Head of caudate nucleus (tissue), 42 donors: ENCODE data around the gene COMMD8.
"Not testable (repeated sequence)": the region's sequence is repeated elsewhere in the genome, so short reads cannot be mapped to it uniquely, and the experiment has no call there.

Experiments used
- DNase-seq, 42 donors: peaks; one replicate each; pipeline versions ENCODE4 v3.0.0 to v3.0.0-alpha.2; 2020 to 2021; ENCODE audit warnings: mixed read lengths in 7 of 42
- intact Hi-C: fragments of 100-400 bp; cut with DNase I; formaldehyde crosslinking; loops from one replicate; pipeline ENCODE4 v1.15.0; 2022

COMMD8 gene

DNA sequence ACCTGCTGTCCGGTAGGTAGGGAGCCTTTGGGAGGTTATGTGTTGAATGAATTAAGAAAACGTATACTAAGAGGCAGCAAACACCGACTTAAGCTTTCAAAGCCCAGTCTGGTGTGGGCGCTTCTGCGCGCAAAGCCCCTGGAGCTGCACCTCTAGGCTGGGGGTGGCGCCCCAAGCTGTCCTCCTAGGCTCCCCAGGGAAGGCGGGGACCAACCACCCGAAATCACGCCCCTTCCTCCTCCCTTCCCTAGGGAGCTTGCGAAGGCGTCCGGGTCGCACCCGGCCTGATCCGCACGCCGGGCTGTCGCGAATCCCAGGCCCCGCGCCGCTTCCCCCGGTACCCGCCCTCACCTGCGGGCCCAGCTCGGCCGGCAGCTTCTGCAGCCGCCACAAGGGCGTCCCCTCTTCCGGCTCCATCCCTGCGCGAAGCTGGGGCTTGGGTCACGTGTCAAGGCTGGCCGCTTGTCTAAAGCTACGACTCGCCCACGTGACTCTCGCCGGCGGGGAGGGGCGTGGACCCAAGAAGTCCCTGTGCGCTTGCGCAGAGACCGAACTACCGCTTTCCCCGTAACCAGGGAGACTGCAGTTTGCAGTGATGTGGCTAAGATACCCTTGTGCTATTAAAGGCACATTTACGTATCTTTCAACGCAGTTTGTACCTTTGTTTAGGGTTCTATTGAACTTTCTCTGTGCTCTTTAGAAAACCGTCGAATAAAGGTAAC, at the start of gene COMMD8:
Gene COMMD8, minus strand, starts transcription at position 468 of the 722 bp plus-strand sequence. Its CDS starts 51 bp downstream, at position 417.
- DNase-seq = peak; percentile 96 to 99 (median 98)
- intact Hi-C loops = no loop called here

GRCh38 chr4:47510506-47511143, 47.1 kb upstream of the COMMD8 start:
- intact Hi-C loops = no loop called here
- DNase-seq = no peak

DNA sequence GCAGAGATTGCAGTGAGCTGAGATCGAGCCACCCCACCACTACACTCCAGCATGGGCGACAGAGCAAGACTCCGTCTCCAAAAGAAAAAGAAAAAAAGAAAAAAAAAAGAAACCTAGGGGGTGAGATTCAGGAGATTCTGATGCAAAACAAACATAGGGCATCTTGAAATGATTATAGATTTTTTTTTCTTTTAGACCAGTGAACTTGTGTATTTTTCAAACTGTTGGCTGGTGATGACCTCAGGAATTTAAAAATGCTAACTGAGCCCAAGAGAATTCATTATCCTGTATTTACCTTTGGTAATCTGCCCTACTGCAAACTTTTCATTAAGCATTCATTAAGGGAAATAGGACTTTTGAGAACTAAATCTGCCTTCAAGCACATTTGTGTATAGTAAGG, 42.2 kb upstream of the COMMD8 start:
- intact Hi-C loops = no loop called here
- DNase-seq = no peak

DNA sequence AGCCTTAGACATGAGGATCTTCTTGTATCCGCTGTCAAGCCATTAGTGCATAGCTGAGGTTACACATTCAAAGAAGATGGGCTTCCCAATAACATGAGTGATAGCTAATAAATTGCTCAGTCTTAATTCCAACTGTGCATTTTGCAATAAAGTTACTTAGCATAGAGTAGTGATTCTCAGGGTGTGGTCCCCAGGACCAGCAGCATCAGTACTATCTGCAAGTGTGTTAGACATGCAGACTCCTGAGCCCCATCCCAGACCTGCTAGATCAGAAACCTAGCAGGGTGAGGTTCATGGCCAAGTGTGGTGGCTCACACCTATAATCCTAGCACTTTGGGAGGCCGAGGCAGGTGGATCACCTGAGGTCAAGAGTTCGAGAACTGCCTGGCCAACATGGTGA, 41.6 kb upstream of the COMMD8 start:
- intact Hi-C loops = no loop called here
- DNase-seq = no peak

DNA sequence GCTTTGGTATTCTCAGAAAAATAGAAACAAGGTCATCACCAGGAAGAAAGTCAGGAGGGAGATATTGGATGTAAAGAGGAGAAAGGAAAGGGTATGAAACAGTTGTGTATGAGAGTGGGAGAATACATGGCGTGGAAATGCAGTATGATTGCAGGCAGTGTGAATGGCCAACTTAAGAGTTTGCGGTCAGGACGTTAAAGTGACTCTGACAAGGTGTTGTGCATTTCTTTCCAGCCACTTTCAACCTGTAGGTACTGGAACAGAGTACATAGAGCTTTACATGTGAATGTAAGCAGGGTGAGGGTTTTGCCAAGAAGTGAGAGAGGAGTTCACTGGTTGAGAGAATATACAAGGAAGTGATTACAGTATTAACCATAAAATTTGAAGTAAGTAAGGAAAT, 37.3 kb upstream of the COMMD8 start:
- DNase-seq = no peak
- intact Hi-C loops = no loop called here

DNA sequence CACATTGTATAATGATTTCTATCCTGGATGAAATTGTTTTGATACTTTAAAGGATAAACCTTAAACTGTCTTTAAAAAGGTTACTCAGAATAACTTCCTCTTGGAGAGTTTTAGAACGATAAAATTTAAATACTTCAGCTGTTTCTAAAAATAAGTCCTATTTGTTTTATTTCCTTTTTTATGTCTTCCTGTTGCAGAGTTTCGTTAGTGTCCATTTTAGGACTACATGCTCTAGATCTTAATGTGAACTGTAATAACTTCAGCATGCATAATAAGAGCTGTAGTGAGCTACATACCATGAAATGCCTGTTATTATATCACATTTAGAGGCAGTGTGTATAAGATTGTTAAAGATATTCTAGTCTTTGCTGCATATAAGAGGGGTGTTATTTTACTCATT, 36.2 kb upstream of the COMMD8 start:
- no peak for DNase-seq
- intact Hi-C loops = no loop called here

- DNase-seq = no peak
- intact Hi-C loops = no loop called here
Observed at GRCh38 chr4:47498899-47499298, 35.4 kb upstream of the COMMD8 start.

DNA sequence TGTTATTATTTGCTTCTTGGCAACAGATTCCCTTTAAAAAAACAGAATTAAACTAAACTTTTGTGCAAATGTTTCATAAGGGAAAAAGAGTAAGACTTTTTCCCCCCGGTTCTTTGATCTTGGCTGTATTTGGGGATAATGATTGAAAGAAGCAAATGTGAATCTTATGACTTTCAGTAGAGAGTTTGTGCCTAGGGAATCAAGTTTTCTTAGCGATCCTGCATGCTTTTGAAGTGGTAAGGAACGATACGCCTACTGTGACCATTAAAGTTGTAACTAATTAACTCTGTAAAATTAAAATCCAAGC, 30.6 kb upstream of the COMMD8 start:
- intact Hi-C loops = no loop called here
- DNase-seq = no peak

DNA sequence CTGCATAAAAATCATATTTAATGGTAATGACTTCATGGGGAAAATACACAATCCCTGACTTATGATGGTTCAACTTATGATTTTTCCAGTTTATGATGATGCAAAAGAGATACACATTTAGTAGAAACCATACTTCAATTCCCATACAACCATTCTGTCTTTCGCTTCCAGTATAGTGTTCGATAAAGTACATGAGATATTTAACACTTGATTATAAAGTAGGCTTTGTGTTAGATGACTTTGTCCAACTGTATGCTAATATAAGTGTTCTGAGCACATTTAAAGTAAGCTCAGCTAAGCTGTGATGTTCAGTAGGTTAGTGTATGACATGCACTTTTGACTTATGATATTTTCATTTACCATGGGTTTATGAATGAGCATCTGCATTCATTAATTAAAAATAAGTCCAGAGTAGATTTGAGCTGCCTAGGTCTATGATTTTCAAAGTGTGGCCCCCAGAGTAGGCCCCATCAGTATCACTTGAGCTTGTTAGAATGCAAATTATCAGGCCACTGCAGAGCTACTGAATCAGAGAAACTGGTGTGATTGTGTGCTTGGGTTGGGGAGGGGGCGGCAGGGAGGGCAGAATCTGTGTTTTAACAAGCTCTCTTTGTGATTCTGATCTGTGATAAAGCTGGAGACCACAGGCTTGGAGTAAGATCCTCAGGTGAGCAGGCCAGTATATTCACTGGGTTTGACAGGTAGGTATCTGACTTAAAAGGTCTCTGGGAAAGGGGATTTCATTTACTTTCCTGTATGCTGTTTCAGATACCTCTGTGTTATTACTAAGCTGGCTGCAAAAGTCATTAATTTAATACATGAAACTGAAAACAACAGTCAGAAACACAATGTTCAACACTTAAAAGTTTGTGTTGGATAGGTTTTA, 30.0 kb upstream of the COMMD8 start:
- intact Hi-C loops = no loop called here

DNA sequence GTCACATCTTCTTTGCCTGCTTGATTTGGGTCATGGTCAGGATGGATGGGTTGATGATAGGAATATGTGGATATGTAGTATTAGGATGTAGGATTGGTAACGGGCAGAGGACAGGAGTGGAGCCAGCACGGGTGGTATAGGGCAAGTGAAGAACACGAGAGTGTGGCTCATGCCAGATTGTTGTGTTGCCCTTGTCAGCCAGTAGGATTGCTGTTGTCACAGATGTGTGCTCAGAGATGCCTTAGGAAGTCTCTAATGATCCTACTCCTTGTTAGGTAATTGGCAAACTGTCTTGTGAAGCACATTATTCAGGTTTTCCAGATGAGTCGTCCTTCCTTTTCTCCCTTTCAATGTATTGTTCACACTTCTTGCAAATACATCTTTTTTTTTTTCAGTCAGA, 27.0 kb upstream of the COMMD8 start:
- intact Hi-C loops = no loop called here

More for the DNA sequence above, 30.0 kb upstream of the COMMD8 start:
- no peak for DNase-seq

GRCh38 chr4:47488706-47489105, 25.2 kb upstream of the COMMD8 start:
- no peak for DNase-seq
- intact Hi-C loops = loop anchor here (10.0 kb wide), 1 partner anchor 76 kb away; no protein-coding TSS in a partner anchor

More for the DNA sequence above, 27.0 kb upstream of the COMMD8 start:
- DNase-seq = no peak

DNA sequence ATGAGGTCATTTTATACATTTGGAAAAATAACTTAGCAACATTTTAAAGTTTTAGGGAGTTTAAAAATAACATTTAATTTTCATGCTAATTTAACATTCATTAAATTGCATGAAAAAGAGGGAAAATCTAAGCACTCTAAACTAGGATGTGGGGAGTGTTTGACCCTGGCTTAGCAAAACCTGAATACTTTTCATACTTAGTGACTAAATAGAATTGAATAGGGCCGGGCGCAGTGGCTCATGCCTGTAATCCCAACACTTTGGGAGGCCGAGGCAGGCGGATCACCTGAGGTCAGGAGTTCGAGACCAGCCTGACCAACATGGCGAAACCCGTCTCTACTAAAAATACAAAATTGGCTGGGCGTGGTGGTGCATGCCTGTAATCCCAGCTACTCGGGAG, 23.2 kb upstream of the COMMD8 start:
- intact Hi-C loops = loop anchor here (10.0 kb wide), 1 partner anchor 78 kb away; no protein-coding TSS in a partner anchor
- DNase-seq = not testable (repeated sequence)

DNA sequence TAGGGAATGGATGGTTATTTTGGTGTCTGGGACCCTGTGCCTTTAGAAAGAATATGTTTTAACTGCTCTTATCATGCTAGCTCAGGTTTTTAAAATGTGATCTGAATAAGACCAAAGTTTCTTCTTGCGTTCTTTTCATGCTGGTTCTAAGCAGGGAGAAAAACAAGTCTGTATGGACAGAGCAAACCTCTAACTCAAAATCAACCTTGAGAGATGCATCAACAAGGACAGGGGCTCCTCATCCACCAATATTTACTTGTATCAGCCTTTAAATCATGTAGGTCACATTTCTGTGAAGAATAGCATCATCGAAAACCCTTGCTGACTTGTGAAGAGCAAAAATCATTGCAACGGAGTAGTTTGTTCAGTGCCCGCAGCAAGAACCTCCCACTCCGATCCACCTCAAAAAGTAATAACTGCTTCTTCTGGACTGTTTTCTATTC, 22.8 kb upstream of the COMMD8 start:
- DNase-seq = peak in 1 of 42 donors; percentile 7
- intact Hi-C loops = loop anchor here (10.0 kb wide), 1 partner anchor 79 kb away; no protein-coding TSS in a partner anchor

DNA sequence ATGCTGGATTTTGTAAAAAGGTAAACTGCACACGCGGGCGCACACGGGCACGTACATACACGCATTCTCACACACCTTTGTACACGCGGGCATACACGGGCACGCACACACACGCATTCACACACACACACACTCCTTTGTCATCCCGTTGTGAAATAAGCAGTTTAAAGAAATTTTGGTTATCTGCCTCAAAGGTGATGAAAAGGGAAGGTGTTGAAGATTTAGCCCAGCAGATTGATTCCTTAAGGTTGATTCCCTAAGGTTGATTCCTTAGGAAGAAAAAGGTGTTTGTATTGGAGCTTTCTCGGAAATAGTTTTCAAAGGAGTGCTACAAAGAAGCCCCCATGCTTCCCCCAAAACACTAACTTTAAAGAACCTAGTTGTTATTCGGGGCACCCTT, 22.3 kb upstream of the COMMD8 start:
- intact Hi-C loops = loop anchor here (10.0 kb wide), 1 partner anchor 79 kb away; no protein-coding TSS in a partner anchor
- DNase-seq = no peak

DNA sequence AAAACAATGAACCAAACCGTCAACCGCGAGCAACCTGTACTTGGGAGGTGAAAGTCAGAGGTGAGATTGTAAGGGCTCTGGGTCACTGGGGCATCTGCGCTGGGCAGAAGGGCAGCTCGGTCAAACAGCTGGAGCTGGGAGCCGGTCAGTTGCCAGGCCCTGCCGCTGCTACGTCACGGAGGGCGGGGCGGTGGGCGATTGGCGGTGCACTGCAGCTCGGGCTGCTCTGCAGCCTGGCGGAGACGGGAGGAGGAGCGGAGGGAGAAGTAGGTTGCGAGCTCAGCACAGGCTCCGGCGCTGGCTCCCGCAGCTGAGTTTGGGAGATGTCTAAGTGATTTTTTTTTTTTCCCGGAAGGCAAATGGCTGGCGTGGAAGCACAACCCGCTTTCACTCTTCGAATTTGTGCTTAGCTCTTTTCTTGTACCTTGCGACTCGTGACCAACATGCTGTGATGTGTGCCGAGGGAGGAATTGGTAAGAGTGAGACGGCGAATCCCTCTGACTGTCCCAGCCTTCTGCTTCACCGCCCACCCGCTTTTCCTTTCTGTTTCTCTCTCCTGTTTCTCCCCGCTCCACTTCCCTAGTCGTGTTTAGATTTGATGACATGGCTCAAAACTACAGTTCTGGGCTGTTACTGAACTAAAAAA, 21.7 kb upstream of the COMMD8 start, which contains the start of gene ATP10D:
Gene ATP10D, plus strand, starts transcription at position 229 of the 646 bp plus-strand sequence. CDS start 27,266 bp downstream, outside the sequence.
- DNase-seq = peak; percentile 91 to 99 (median 97)
- intact Hi-C loops = loop anchor here (10.0 kb wide), 1 partner anchor 80 kb away; no protein-coding TSS in a partner anchor

GRCh38 chr4:47484168-47484567, 20.7 kb upstream of the COMMD8 start:
- no peak for DNase-seq
- intact Hi-C loops = loop anchor here (10.0 kb wide), 1 partner anchor 81 kb away; no protein-coding TSS in a partner anchor

DNA sequence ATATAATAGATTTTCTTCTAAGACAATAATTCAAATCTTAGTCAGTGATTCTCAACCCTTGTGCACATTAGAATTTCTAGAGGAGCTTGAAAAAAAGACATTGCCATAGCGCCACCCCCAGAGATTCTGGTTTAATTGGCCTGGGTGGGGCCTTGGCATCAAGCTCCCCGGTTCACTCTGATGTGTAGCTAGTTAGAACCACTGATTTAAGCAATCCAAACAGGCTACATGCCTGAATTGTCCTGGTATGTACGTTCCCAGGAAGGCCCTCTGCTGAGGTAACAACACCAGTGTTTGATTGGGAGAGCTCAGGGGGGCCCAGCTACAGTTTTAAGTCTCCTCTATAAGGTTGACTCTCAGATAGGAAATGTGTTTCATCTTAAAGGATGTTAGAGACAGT, 20.2 kb upstream of the COMMD8 start:
- intact Hi-C loops = loop anchor here (10.0 kb wide), 1 partner anchor 81 kb away; no protein-coding TSS in a partner anchor

DNA sequence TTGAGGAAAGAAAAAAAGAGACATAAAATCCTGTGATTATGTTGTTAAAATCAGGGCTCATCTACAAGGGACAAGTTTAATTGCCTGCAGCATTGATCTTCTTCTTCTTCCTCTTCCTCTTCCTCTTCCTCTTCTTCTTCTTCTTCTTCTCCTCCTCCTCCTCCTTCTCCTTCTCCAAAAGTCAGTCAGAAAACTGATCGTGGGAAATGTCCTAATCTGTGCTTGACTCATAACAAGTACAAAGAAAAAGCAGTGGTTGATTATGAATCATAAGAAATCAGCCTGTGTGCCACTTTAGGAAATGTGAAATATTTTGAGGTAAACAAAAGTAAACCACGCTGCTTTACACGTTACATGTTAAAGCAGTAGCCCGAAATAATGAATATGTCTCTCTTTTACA, 18.8 kb upstream of the COMMD8 start:
- intact Hi-C loops = loop anchor here (10.0 kb wide), 1 partner anchor 82 kb away; no protein-coding TSS in a partner anchor
- no peak for DNase-seq

More for the DNA sequence above, 20.2 kb upstream of the COMMD8 start:
- peak in 11 of 42 donors; percentile 7 to 59 (median 26) for DNase-seq

DNA sequence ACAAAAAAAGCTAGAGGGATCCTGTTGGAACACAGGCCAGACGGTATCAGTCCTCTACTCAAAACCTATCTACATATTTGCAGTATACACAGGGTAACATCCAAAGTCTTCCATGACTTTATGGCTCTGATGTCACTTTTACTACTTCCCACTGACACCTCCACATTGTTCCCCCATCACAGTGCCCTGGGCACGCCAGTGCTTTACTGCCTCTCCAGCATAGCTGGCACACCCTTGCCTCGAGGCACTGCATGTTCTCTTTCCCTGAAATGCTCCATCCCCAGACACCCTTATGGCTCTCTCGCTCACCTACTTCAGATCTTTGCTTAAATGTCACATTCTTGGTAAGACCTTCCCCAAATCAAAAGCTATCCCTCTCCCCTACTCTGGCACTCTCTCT, 15.3 kb upstream of the COMMD8 start:
- no peak for DNase-seq

More for the DNA sequence above, 15.3 kb upstream of the COMMD8 start:
- intact Hi-C loops = no loop called here
